HuH-7.5 (cell line): ENCODE results near the gene CKS1B.
"Not testable (repeated sequence)": the region's sequence is repeated elsewhere in the genome, so short reads cannot be mapped to it uniquely, and the experiment has no call there.

Experiments
- DNase-seq: peaks from one replicate; pipeline ENCODE4 v3.0.0; 2011; ENCODE audit warnings: low spot score

CKS1B gene

GRCh38 chr1:154987326-154987725 is 12.8 kb downstream of the CKS1B start:
- DNase-seq = no peak

DNA sequence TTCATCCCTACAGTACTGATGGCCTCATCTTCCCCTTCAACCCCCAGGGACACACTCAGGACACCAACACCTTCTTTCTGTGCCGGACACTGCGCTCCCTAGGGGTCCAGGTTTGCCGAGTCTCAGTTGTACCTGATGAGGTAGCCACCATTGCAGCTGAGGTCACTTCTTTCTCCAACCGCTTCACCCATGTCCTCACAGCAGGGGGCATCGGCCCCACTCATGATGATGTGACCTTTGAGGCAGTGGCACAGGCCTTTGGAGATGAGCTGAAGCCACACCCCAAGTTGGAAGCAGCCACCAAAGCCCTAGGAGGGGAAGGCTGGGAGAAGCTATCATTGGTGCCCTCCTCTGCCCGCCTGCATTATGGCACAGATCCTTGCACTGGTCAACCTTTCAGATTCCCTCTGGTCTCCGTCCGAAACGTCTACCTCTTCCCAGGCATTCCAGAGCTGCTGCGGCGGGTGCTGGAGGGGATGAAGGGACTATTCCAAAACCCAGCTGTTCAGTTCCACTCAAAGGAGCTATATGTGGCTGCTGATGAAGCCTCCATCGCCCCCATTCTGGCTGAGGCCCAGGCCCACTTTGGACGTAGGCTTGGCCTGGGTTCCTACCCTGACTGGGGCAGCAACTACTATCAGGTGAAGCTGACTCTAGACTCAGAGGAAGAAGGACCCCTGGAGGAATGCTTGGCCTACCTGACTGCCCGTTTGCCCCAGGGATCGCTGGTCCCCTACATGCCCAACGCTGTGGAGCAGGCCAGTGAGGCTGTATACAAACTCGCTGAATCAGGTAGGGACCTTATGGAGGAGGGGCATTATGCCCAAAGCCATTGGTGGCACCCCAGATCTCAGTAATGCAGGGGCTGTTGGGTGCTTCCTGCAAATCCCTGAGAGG is 13.8 kb downstream of the CKS1B start:
- DNase-seq = no peak

DNA sequence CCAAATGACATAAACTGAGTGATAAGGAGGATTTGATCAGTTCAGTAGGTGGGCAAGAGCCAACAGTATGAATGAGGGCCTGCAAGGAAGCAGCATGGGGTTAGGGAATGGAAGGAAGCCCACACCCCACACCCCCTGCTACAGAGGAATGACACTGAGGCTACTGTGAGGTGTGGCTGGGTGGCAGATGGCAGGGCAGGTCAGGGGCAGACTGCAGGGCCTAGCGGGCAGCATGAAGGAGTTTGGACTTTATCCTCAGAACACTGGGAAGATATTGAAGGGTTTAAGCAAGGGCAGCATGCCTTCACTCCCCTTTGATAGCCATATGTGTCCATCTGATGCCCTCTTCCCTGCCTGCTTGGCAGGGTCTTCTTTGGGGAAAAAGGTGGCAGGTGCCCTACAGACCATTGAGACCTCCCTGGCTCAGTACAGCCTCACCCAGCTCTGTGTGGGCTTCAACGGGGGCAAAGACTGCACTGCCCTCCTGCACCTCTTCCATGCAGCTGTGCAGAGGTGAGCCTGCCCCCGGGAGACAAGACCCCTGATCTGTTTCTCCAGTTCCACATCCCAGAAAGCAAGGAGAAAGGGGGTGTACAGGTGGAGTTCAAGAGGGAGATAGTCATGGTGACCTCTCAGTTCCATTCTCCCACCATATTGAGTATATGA is 14.8 kb downstream of the CKS1B start:
- no peak for DNase-seq

- no peak for DNase-seq
These were observed 15.8 kb downstream of the CKS1B start for GRCh38 chr1:154990276-154990675.

DNA sequence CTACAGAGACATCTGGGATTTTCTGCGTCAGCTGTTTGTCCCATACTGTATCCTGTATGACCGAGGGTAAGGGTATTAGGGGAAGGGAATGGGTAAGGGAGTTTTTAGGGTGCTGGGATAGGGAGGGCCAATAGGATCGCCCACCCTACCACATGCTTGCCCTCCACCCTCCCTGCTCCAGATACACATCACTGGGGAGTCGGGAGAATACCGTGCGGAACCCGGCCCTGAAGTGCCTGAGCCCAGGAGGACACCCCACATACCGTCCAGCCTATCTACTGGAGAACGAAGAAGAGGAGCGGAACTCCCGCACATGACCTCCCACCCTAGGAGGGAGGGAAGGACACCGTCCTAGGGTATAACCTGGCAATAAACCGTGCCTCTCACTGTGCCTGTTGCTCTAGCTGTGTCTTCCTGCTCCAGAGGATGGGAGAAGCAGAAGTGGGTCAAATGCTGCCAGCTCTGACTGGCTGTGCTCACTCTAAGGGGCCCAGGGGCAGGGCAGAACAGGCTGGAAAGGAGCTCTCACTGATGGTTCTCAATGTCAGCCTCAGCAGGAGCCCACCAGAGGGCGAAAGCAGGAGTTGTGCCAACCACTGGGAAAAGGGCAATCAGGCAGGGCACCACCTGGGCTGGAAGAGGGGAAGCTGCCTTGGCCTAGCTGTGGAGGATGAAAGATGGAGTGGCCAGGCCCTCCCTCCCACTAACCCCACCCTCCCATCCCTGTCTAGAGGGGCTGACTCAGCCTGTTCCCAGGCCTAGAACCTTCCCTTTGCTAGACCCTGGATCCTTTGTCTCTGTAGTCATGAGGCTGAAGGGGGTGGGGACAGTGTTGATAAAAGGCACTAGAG is 18.5 kb downstream of the CKS1B start:
- DNase-seq = peak; percentile 7

- DNase-seq = peak; percentile 4
These were observed 19.2 kb downstream of the CKS1B start, which contains the start of gene LENEP for GRCh38 chr1:154993572-154994268. TSS of gene LENEP (plus strand) at chr1:154993586. CDS start at chr1:154993608, 22 bp downstream.

DNA sequence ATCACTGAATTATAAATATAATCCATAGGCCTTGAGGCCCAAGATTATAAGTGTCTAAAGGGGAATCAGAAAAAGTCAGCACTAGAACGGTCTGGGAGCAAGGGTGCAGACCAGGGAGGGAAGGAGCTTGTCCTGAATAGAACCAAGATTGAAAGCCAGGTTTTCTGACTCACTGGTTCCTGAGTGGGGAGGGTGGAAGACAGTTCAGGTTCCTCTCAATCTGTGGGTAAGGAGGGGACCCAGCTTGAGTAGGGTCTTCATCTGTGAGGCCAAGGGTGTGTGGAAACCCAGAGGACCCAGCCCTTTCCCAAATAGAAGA is 19.7 kb downstream of the CKS1B start:
- peak; percentile 1 for DNase-seq

- DNase-seq = peak; percentile 1
These were observed 20.1 kb downstream of the CKS1B start for GRCh38 chr1:154994591-154994990.

DNA sequence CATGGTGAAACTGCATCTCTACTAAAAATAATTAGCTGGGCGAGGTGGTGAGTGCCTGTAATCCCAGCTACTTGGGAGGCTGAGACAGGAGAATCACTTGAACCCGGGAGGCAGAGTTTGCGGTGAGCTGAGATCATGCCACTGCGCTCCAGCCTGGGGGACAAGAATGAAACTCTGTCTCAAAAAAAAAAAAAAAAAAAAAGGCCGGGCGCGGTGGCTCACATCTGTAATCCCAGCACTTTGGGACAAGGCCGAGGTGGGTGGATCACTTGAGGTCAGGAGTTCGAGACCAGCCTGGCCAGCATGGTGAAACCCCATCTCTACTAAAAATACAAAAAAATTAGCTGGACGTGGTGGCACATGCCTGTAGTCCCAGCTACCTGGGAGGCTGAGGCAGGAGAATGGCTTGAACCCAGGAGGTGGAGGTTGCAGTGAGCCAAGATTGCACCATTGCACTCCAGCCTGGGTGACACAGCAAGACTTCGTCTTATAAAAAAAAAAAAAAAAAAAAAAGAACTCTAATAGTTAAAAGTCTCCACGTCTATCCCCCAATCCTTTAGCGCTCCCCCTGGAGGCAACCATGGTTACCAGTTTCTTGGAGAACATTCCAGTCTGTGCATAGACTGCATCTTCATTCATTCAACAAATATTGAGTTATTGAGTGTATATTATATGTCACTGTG is 21.0 kb downstream of the CKS1B start:
- DNase-seq = not testable (repeated sequence)

GRCh38 chr1:154996966-154997701 is 22.7 kb downstream of the CKS1B start:
- DNase-seq = no peak

GRCh38 chr1:154998201-154998780 is 23.8 kb downstream of the CKS1B start:
- no peak for DNase-seq

- peak; percentile 89 for DNase-seq
These were observed 24.5 kb downstream of the CKS1B start for GRCh38 chr1:154998818-154999570.

DNA sequence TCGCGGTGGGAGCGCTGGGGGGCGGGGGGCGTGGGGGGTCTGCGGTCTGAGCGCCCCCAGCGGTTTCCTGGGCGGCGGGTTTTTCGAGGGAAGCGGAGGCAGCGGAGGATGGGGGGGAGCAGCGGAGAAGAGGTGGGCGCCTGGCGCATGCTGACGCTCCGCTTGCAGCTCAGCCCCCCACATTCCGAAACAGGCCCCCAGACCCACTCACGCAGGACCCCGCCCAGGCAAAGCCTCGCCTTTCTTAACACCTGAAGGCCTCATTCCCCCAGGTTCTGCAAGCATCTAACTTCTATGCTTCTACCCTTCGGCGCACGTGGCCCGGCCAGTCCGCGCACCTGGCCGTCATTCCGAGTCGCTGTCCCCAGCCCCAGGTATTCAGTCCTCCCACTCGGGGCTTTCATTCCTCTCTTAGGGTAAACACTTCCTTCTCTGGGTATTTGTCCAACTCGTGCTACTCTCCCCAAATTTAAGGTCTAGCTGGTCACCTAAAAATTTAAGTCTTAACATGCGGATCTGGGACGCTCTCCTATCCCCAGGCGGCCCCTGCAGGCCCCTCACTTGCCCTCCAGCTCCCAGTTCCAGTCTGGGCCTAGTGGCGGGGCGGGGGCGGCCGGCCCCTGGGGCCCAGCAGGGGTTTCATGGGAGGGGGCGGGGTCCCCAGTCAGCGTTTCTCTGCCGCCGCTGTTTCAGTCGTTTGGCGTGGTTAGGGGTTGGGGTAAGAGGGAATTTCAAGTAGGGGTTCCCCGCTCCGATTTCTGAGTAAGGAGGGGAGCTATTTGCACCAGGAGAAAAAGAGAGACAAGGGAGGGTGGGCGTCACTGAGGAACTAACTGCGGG is 25.3 kb downstream of the CKS1B start:
- DNase-seq = peak; percentile 74

DNA sequence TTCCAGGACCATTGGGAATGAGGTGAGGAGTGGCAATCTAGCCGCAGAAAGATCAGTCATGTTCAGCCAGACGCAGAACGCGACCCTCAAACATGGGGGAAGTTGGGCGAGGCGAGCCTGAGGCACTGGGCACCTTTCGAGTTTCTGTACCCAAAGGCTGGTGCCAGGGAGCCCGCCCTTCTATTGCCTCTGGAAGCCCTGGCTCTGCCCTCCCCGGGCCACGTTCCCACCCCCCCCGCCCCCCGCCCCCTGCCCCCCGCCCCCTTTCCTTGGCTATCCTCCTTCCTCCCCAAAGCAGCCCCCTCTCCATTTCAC is 25.9 kb downstream of the CKS1B start:
- DNase-seq = no peak

DNA sequence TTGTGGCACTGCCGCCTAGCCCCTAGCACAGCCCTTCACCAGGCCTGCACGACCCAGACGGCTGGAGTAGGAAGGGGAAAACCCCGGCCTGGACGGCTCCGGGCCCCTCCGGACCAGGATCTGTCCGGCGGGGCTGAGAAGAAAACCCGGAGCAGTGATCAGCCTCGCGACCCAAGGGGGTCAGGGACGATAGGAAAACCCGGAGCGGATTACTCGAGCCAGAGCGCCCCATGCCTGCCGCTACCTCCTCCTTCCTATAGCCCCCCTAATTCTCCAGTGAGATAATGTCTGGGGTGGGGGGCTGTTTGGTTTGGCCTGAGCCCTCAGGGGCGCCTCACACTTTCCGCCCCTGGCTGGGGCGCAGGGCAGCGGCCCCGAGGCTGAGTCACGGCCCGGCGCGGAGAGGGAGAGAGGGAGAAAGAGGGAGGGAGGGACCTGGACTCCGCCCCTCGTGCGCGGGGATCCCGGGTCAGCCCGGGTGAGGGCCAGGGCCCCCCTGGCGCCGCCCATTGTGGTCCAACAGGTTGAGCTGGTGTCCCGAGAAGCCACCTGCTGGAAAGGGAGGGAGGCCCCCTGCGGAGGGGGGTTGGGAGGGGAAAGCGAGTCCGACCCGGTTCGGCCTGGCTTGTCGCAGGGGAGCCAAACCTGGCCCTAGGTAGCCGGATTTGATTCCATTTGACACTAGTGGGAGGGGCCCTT is 26.4 kb downstream of the CKS1B start:
- DNase-seq = peak; percentile 96

DNA sequence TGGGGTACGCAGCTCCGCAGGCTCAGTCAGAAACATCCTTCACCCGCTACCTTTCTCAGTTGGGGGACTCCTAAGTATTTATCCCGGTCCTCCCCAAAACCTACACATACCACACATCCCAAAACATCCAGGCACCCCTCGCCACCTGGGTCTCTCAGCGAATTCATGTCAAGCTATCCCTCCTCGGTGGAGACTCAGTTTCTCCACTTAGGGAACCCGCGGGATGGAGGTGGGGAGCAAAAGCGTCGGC is 26.9 kb downstream of the CKS1B start:
- no peak for DNase-seq

DNA sequence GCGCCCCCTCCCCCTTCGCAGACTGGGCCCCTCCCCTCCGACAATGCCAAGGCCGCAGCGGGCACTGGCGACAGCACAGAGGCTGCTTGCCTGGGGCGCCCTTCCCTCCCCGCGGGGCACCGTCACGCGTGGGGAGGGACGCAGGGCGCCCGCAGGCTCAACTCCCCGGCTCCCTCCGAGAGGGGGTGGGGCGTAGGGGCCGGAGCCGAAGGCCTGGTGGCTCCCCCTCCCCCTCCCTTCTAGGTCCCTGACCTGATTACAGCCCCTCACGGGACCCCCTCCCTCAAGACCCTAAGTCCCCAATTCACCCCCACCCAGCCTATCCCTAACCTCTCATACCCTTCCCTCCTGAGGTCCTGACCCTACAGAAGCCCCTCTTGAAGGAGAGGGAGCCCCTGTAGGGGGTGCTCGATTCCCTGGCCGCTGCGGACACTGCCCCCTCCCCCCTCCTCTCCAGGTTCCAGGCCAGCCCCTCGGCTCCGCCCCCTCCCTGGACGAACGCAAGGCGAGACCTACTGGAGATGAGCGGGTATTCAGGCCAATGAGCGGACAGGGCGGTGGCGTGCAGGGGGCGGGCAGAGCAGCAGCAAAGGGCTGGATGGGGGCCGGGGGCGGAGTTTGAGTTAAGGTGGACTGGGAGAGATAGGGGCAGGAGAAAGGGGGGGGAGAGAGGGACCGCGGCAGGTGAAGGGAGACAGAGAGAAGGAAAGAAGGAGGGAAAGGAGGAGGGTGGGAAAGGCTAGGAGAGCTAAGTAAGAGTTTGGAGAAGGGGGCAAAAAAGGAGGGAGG is 27.4 kb downstream of the CKS1B start:
- peak; percentile 98 for DNase-seq
